ENCODE measurements around the gene DDX55.
"Not testable (repeated sequence)": the region's sequence is repeated elsewhere in the genome, so short reads cannot be mapped to it uniquely, and the experiment has no call there.

The DDX55 gene

GRCh38 chr12:123601602-123602489, at the start of gene DDX55:
DDX55 (plus strand) TSS chr12:123602099; CDS start chr12:123602149, 50 bp downstream.
- peak within 1 kb of the TSS; percentile 82 for H3K9ac ChIP-seq (ENCODE audit: low read length)
- peaks cover 9% of the 10 kb centered on the region for H3K36me3 ChIP-seq (ENCODE audit: control insufficient read depth, insufficient read depth, low read length)
- H3K27me3 ChIP-seq (ENCODE audit: control insufficient read depth, insufficient read depth, low read length) = no peaks in the 10 kb centered on the region
- H3K4me1 ChIP-seq (ENCODE audit: control insufficient read depth, insufficient read depth, low read length) = peaks cover 4% of the 10 kb centered on the region
- H3K27ac ChIP-seq (ENCODE audit: low read depth, low read length) = peak within 1 kb of the TSS; percentile 89
- peak within 1 kb of the TSS; percentile 99 for H3K4me3 ChIP-seq (ENCODE audit: low read length)

GRCh38 chr12:123554136-123554535, 47.8 kb upstream of the DDX55 start:
- not testable (repeated sequence) for H3K9ac ChIP-seq (ENCODE audit: low read length); H3K4me1 ChIP-seq (ENCODE audit: control insufficient read depth, insufficient read depth, low read length); H3K27me3 ChIP-seq (ENCODE audit: control insufficient read depth, insufficient read depth, low read length); H3K27ac ChIP-seq (ENCODE audit: low read depth, low read length); H3K4me3 ChIP-seq (ENCODE audit: low read length); H3K36me3 ChIP-seq (ENCODE audit: control insufficient read depth, insufficient read depth, low read length)

GRCh38 chr12:123554843-123555242, 47.1 kb upstream of the DDX55 start:
- H3K27ac ChIP-seq (ENCODE audit: low read depth, low read length); H3K36me3 ChIP-seq (ENCODE audit: control insufficient read depth, insufficient read depth, low read length); H3K4me3 ChIP-seq (ENCODE audit: low read length); H3K27me3 ChIP-seq (ENCODE audit: control insufficient read depth, insufficient read depth, low read length); H3K4me1 ChIP-seq (ENCODE audit: control insufficient read depth, insufficient read depth, low read length); H3K9ac ChIP-seq (ENCODE audit: low read length): not testable (repeated sequence)

- H3K9ac ChIP-seq (ENCODE audit: low read length); H3K4me1 ChIP-seq (ENCODE audit: control insufficient read depth, insufficient read depth, low read length); H3K4me3 ChIP-seq (ENCODE audit: low read length); H3K36me3 ChIP-seq (ENCODE audit: control insufficient read depth, insufficient read depth, low read length); H3K27me3 ChIP-seq (ENCODE audit: control insufficient read depth, insufficient read depth, low read length); H3K27ac ChIP-seq (ENCODE audit: low read depth, low read length): not testable (repeated sequence)
Measured at GRCh38 chr12:123558487-123558886, 43.4 kb upstream of the DDX55 start.

GRCh38 chr12:123559468-123559867, 42.4 kb upstream of the DDX55 start:
- Histone ChIP-seq H3K4me1 (ENCODE audit: control insufficient read depth, insufficient read depth, low read length) (no peaks in the 10 kb centered on the region), H3K27ac (ENCODE audit: low read depth, low read length) (no peak overlapping the region)

GRCh38 chr12:123571343-123571813, 30.5 kb upstream of the DDX55 start:
- Histone ChIP-seq H3K4me1 (ENCODE audit: control insufficient read depth, insufficient read depth, low read length) (no peaks in the 10 kb centered on the region), H3K9ac (ENCODE audit: low read length) (no peak overlapping the region), H3K36me3 (ENCODE audit: control insufficient read depth, insufficient read depth, low read length) (no peaks in the 10 kb centered on the region), H3K27me3 (ENCODE audit: control insufficient read depth, insufficient read depth, low read length) (no peaks in the 10 kb centered on the region), H3K4me3 (ENCODE audit: low read length) (no peak overlapping the region), H3K27ac (ENCODE audit: low read depth, low read length) (no peak overlapping the region)

More at GRCh38 chr12:123559468-123559867, 42.4 kb upstream of the DDX55 start:
- no peak overlapping the region for H3K9ac ChIP-seq (ENCODE audit: low read length)
- no peaks in the 10 kb centered on the region for H3K36me3 ChIP-seq (ENCODE audit: control insufficient read depth, insufficient read depth, low read length)
- H3K4me3 ChIP-seq (ENCODE audit: low read length) = no peak overlapping the region
- no peaks in the 10 kb centered on the region for H3K27me3 ChIP-seq (ENCODE audit: control insufficient read depth, insufficient read depth, low read length)

GRCh38 chr12:123572391-123572790, 29.5 kb upstream of the DDX55 start:
- no peak overlapping the region for H3K4me3 ChIP-seq (ENCODE audit: low read length)
- H3K4me1 ChIP-seq (ENCODE audit: control insufficient read depth, insufficient read depth, low read length) = no peaks in the 10 kb centered on the region
- no peaks in the 10 kb centered on the region for H3K36me3 ChIP-seq (ENCODE audit: control insufficient read depth, insufficient read depth, low read length)
- no peaks in the 10 kb centered on the region for H3K27me3 ChIP-seq (ENCODE audit: control insufficient read depth, insufficient read depth, low read length)
- H3K9ac ChIP-seq (ENCODE audit: low read length) = no peak overlapping the region
- H3K27ac ChIP-seq (ENCODE audit: low read depth, low read length) = no peak overlapping the region

GRCh38 chr12:123573870-123574269, 28.0 kb upstream of the DDX55 start:
- Histone ChIP-seq H3K9ac (ENCODE audit: low read length) (no peak overlapping the region), H3K27me3 (ENCODE audit: control insufficient read depth, insufficient read depth, low read length) (no peaks in the 10 kb centered on the region), H3K4me3 (ENCODE audit: low read length) (no peak overlapping the region), H3K36me3 (ENCODE audit: control insufficient read depth, insufficient read depth, low read length) (no peaks in the 10 kb centered on the region), H3K27ac (ENCODE audit: low read depth, low read length) (no peak overlapping the region), H3K4me1 (ENCODE audit: control insufficient read depth, insufficient read depth, low read length) (no peaks in the 10 kb centered on the region)

GRCh38 chr12:123576611-123577010, 25.3 kb upstream of the DDX55 start:
- Histone ChIP-seq H3K27ac (ENCODE audit: low read depth, low read length) (no peak overlapping the region), H3K4me1 (ENCODE audit: control insufficient read depth, insufficient read depth, low read length) (no peaks in the 10 kb centered on the region), H3K9ac (ENCODE audit: low read length) (no peak overlapping the region), H3K4me3 (ENCODE audit: low read length) (no peak overlapping the region), H3K36me3 (ENCODE audit: control insufficient read depth, insufficient read depth, low read length) (no peaks in the 10 kb centered on the region), H3K27me3 (ENCODE audit: control insufficient read depth, insufficient read depth, low read length) (no peaks in the 10 kb centered on the region)

GRCh38 chr12:123578243-123578642, 23.7 kb upstream of the DDX55 start:
- Histone ChIP-seq H3K9ac (ENCODE audit: low read length) (no peak overlapping the region), H3K4me3 (ENCODE audit: low read length) (no peak overlapping the region), H3K27ac (ENCODE audit: low read depth, low read length) (no peak overlapping the region), H3K36me3 (ENCODE audit: control insufficient read depth, insufficient read depth, low read length) (no peaks in the 10 kb centered on the region), H3K27me3 (ENCODE audit: control insufficient read depth, insufficient read depth, low read length) (no peaks in the 10 kb centered on the region), H3K4me1 (ENCODE audit: control insufficient read depth, insufficient read depth, low read length) (peaks cover 2% of the 10 kb centered on the region)

GRCh38 chr12:123578829-123579228, 23.1 kb upstream of the DDX55 start:
- not testable (repeated sequence) for H3K27me3 ChIP-seq (ENCODE audit: control insufficient read depth, insufficient read depth, low read length); H3K36me3 ChIP-seq (ENCODE audit: control insufficient read depth, insufficient read depth, low read length)

GRCh38 chr12:123580772-123581171, 21.1 kb upstream of the DDX55 start:
- Histone ChIP-seq H3K27me3 (ENCODE audit: control insufficient read depth, insufficient read depth, low read length) (no peaks in the 10 kb centered on the region), H3K36me3 (ENCODE audit: control insufficient read depth, insufficient read depth, low read length) (no peaks in the 10 kb centered on the region), H3K9ac (ENCODE audit: low read length) (no peak overlapping the region), H3K4me3 (ENCODE audit: low read length) (no peak overlapping the region), H3K4me1 (ENCODE audit: control insufficient read depth, insufficient read depth, low read length) (peaks cover 9% of the 10 kb centered on the region), H3K27ac (ENCODE audit: low read depth, low read length) (no peak overlapping the region)

More at GRCh38 chr12:123578829-123579228, 23.1 kb upstream of the DDX55 start:
- not testable (repeated sequence) for H3K9ac ChIP-seq (ENCODE audit: low read length); H3K4me1 ChIP-seq (ENCODE audit: control insufficient read depth, insufficient read depth, low read length); H3K4me3 ChIP-seq (ENCODE audit: low read length); H3K27ac ChIP-seq (ENCODE audit: low read depth, low read length)

Data from rectal smooth muscle tissue (tissue), 1 donor.